Astrocyte (in vitro differentiated cells and primary cell): ENCODE measurements around the gene WHRN. TPM values are rescaled to one million over a fixed set of nuclear protein-coding genes. Genes with fewer than 3 reads are reported as not detected.

ENCODE experiments used
- DNase-seq: peaks from one replicate; pipeline ENCODE4 v3.0.0-alpha.2; 2010; ENCODE audit warnings: low read depth
- FAIRE-seq: peaks from 2 replicates; lab custom pipeline; 2011; peaks lifted over from hg19 to GRCh38; lab: Jason Lieb, UNC
- H2AFZ ChIP-seq: 2 replicates; pipeline ENCODE4 v1.6.0; 2012; ENCODE audit warnings: low read depth, low read length, inconsistent platforms
- H3K27ac ChIP-seq: 2 replicates; pipeline ENCODE4 v1.5.1; 2011; ENCODE audit warnings: low read depth, low read length, inconsistent platforms
- H3K27me3 ChIP-seq: 2 replicates; pipeline ENCODE4 v1.6.0; 2011; ENCODE audit warnings: low read length, inconsistent platforms; ENCODE audit not compliant: insufficient read depth
- H3K36me3 ChIP-seq: 2 replicates; pipeline ENCODE4 v1.5.1; 2011; ENCODE audit warnings: low read length, inconsistent platforms; ENCODE audit not compliant: insufficient read depth
- H3K4me1 ChIP-seq: 2 replicates; pipeline ENCODE4 v1.5.1; 2011; ENCODE audit warnings: low read length, inconsistent platforms; ENCODE audit not compliant: insufficient read depth
- H3K4me2 ChIP-seq: 2 replicates; pipeline ENCODE4 v1.6.0; 2012; ENCODE audit warnings: low read length, inconsistent platforms
- H3K4me3 ChIP-seq: 2 replicates; pipeline ENCODE4 v1.5.1; 2011; ENCODE audit warnings: low read depth, mild to moderate bottlenecking, low read length, inconsistent platforms; ENCODE audit not compliant: insufficient read depth
- H3K79me2 ChIP-seq: 2 replicates; pipeline ENCODE4 v1.6.0; 2012; ENCODE audit warnings: mild to moderate bottlenecking, low read length, inconsistent platforms; ENCODE audit not compliant: insufficient read depth
- H3K9ac ChIP-seq: 2 replicates; pipeline ENCODE4 v1.6.0; 2012; ENCODE audit warnings: mild to moderate bottlenecking, low read length, inconsistent platforms
- H3K9me3 ChIP-seq: 2 replicates; pipeline ENCODE4 v1.5.1; 2012; ENCODE audit warnings: low read depth, mild to moderate bottlenecking, low read length, inconsistent platforms; ENCODE audit not compliant: insufficient read depth
- H4K20me1 ChIP-seq: 2 replicates; pipeline ENCODE4 v1.6.0; 2012; ENCODE audit warnings: low read length, inconsistent platforms; ENCODE audit not compliant: insufficient read depth
- H3K27ac Mint-ChIP-seq: one replicate; pipeline ENCODE4 v1.8.0; 2021; ENCODE audit warnings: mild to moderate bottlenecking, mixed read lengths; ENCODE audit not compliant: unreplicated experiment
- H3K27me3 Mint-ChIP-seq: one replicate; pipeline ENCODE4 v1.8.0; 2021; ENCODE audit warnings: low read depth, mixed read lengths; ENCODE audit not compliant: unreplicated experiment
- H3K36me3 Mint-ChIP-seq: one replicate; pipeline ENCODE4 v1.8.0; 2021; ENCODE audit warnings: low read depth, mixed read lengths; ENCODE audit not compliant: unreplicated experiment
- H3K4me1 Mint-ChIP-seq: one replicate; pipeline ENCODE4 v1.8.0; 2021; ENCODE audit warnings: low read depth, mixed read lengths; ENCODE audit not compliant: unreplicated experiment
- H3K4me3 Mint-ChIP-seq: one replicate; pipeline ENCODE4 v1.8.0; 2021; ENCODE audit warnings: mild to moderate bottlenecking, moderate library complexity, mixed read lengths; ENCODE audit not compliant: unreplicated experiment
- H3K9me3 Mint-ChIP-seq: one replicate; pipeline ENCODE4 v1.8.0; 2021; ENCODE audit warnings: mild to moderate bottlenecking, mixed read lengths; ENCODE audit not compliant: unreplicated experiment
- EZH2 ChIP-seq: IDR thresholded peaks from 2 replicates; pipeline ENCODE4 v1.6.1; 2012; ENCODE audit warnings: mild to moderate bottlenecking, low read length, inconsistent platforms; ENCODE audit not compliant: insufficient read depth
- total RNA-seq: library from RNA; stranded (reverse); gene quantifications from 2 replicates; pipeline ENCODE4 v1.2.1, GENCODE V29; 2021
- TF ChIP-seq, protein P1 (sequence below): IDR thresholded peaks from 2 replicates; pipeline ENCODE4 v1.5.1; 2011; ENCODE audit warnings: low read depth, mild to moderate bottlenecking, inconsistent platforms, low read length, moderate library complexity; ENCODE audit not compliant: insufficient read depth

Gene WHRN
- total RNA-seq, 1 donor from 2014 or later = 10.2 TPM

- H3K9me3 Mint-ChIP-seq = no peaks in the 10 kb centered on the region
- no peak overlapping the region for H3K27ac Mint-ChIP-seq
- H3K27me3 ChIP-seq = peaks cover 8% of the 10 kb centered on the region
- H3K4me1 Mint-ChIP-seq = no peaks in the 10 kb centered on the region
- no peak overlapping the region for H2AFZ ChIP-seq
- H3K27ac ChIP-seq = no peak overlapping the region
- H3K79me2 ChIP-seq = no peaks in the 10 kb centered on the region
- H3K36me3 Mint-ChIP-seq = no peaks in the 10 kb centered on the region
- DNase-seq = no peak
- no peaks in the 10 kb centered on the region for H3K9me3 ChIP-seq
- no peak for TF ChIP-seq EZH2
- TF ChIP-seq, protein P1, sequence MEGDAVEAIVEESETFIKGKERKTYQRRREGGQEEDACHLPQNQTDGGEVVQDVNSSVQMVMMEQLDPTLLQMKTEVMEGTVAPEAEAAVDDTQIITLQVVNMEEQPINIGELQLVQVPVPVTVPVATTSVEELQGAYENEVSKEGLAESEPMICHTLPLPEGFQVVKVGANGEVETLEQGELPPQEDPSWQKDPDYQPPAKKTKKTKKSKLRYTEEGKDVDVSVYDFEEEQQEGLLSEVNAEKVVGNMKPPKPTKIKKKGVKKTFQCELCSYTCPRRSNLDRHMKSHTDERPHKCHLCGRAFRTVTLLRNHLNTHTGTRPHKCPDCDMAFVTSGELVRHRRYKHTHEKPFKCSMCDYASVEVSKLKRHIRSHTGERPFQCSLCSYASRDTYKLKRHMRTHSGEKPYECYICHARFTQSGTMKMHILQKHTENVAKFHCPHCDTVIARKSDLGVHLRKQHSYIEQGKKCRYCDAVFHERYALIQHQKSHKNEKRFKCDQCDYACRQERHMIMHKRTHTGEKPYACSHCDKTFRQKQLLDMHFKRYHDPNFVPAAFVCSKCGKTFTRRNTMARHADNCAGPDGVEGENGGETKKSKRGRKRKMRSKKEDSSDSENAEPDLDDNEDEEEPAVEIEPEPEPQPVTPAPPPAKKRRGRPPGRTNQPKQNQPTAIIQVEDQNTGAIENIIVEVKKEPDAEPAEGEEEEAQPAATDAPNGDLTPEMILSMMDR = no peak
- H4K20me1 ChIP-seq = no peaks in the 10 kb centered on the region
- no peaks in the 10 kb centered on the region for H3K36me3 ChIP-seq
- H3K4me2 ChIP-seq = no peak overlapping the region
- H3K4me3 ChIP-seq = no peak overlapping the region
- H3K27me3 Mint-ChIP-seq = peaks cover 16% of the 10 kb centered on the region
- H3K4me3 Mint-ChIP-seq = no peak overlapping the region
- FAIRE-seq = no peak
- no peak overlapping the region for H3K9ac ChIP-seq
- no peaks in the 10 kb centered on the region for H3K4me1 ChIP-seq
Observed at GRCh38 chr9:114539701-114540380, 34.6 kb upstream of the WHRN start.

- no peaks in the 10 kb centered on the region for H3K9me3 ChIP-seq
- no peaks in the 10 kb centered on the region for H3K36me3 ChIP-seq
- H3K27me3 ChIP-seq = peaks cover 3% of the 10 kb centered on the region
- TF ChIP-seq, protein P1 = peak; percentile 4
- no peak for TF ChIP-seq EZH2
- Mint-ChIP-seq H3K4me1 (no peaks in the 10 kb centered on the region), H3K36me3 (no peaks in the 10 kb centered on the region), H3K4me3 (no peak overlapping the region), H3K9me3 (no peaks in the 10 kb centered on the region), H3K27me3 (peaks cover 12% of the 10 kb centered on the region), H3K27ac (no peak overlapping the region)
- DNase-seq (no peak), FAIRE-seq (no peak)
- no peaks in the 10 kb centered on the region for H4K20me1 ChIP-seq
- H2AFZ ChIP-seq = no peak overlapping the region
- no peak overlapping the region for H3K27ac ChIP-seq
- no peaks in the 10 kb centered on the region for H3K4me1 ChIP-seq
- H3K79me2 ChIP-seq = no peaks in the 10 kb centered on the region
- no peak overlapping the region for H3K4me3 ChIP-seq
- no peak overlapping the region for H3K4me2 ChIP-seq
- no peak overlapping the region for H3K9ac ChIP-seq
Observed at GRCh38 chr9:114538241-114538640, 33.0 kb upstream of the WHRN start.

DNA sequence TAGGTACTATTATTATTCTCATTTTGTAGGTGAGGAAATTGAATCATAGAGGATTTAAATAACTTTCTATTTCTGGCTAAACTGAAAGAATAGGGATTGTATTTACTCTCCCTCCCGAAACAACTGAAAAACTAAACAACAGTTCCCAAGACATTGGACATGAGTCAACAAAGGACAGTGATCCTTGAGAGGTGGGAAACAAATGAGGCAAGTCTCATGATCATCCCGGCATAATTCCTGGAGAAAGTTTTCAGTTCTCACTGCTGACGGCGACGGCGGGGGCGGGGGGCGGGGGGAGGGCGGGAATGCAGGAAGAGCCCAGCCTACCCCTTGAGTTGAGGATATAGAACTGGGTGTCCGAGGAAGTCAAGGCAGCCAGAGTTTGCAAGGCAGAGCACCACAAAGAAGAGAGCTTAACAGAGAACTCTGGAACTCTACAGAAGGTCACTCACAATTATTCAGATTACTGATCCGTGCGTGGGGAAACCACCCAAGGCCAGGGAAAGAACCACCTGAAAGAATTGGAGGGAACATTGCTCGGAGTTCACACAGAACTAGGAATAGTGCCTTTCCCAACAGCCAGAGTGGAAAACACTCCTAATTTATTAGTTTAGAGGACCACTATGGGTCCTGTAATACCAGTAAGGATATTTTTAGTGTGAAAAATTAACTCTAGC, 27.4 kb upstream of the WHRN start:
- H3K79me2 ChIP-seq = no peaks in the 10 kb centered on the region
- H3K36me3 Mint-ChIP-seq = no peaks in the 10 kb centered on the region
- no peaks in the 10 kb centered on the region for H4K20me1 ChIP-seq
- no peak overlapping the region for H3K4me3 ChIP-seq
- TF ChIP-seq, protein P1 = no peak
- TF ChIP-seq EZH2 = no peak
- no peak overlapping the region for H3K4me2 ChIP-seq
- H3K9me3 ChIP-seq = no peaks in the 10 kb centered on the region
- H3K36me3 ChIP-seq = no peaks in the 10 kb centered on the region
- H3K4me3 Mint-ChIP-seq = no peak overlapping the region
- no peaks in the 10 kb centered on the region for H3K9me3 Mint-ChIP-seq
- DNase-seq (peak; percentile 41), FAIRE-seq (no peak)
- H3K4me1 ChIP-seq = no peaks in the 10 kb centered on the region
- peaks cover 9% of the 10 kb centered on the region for H3K27me3 Mint-ChIP-seq
- no peak overlapping the region for H3K27ac Mint-ChIP-seq
- no peak overlapping the region for H3K9ac ChIP-seq
- H3K27me3 ChIP-seq = no peaks in the 10 kb centered on the region
- no peak overlapping the region for H3K27ac ChIP-seq
- H3K4me1 Mint-ChIP-seq = no peaks in the 10 kb centered on the region
- no peak overlapping the region for H2AFZ ChIP-seq
